Measurements from ENCODE around the gene RPS27A.
"Not testable (repeated sequence)": the region's sequence is repeated elsewhere in the genome, so short reads cannot be mapped to it uniquely, and the experiment has no call there.

The RPS27A gene

DNA sequence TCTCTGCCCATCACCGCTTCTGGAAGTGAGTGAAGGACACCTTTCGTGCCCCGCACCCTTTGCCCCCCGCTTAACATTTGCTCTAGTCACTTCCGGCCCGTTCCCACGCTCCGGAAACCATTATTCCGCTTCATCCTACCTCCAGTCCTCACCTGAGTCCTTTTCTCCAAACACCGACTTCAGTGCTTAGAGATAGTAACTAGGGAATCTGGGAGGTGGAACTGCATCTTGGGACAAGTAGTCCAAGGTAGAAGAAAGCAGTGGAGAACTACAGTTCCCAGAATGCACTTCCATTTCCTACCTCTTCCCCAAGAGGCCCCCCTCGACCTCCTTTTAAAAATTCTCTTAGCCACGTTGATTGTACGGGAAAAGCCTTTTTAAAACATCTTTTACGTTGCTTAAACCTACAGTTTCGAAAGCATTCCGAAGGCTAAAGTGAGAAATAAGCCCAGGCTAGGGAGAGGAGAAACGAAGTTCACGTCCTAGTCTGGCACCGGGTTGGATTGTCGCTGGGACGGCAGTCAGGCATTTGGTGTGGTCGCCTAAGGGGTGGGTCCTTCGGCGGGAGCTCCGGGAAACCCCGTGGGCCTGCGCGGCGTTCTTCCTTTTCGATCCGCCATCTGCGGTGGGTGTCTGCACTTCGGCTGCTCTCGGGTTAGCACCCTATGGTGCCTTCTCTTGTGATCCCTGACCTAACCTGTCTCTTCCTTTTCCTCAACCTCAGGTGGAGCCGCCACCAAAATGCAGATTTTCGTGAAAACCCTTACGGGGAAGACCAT lies at the start of gene RPS27A, which contains the start of gene CLHC1:
Gene RPS27A, plus strand, starts transcription at position 605 of the 779 bp plus-strand sequence. Its CDS starts 137 bp downstream, at position 742.
Gene CLHC1, minus strand, starts transcription at position 210 of the 779 bp plus-strand sequence. CDS start 9,882 bp downstream, outside the sequence.
- DNase-seq: peak; percentile 87

DNA sequence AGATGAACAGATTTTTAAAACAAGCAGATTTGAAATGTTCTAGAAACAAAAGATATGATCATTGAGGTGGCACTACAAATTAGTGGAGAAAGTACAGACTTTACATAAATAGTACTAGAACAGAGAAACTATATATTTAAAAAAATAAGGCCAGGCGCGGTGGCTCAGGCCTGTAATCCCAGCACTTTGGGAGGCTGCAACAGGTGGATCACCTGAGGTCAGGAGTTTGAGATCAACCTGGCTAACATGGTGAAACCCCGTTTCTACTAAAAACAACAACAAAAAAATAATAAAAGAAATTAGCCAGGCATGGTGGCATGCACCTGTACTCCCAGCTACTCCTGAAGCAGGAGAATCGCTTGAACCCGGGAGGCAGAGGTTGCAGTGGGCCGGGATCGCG lies 45.7 kb upstream of the RPS27A start:
- not testable (repeated sequence) for DNase-seq

- DNase-seq: not testable (repeated sequence)
Measured at GRCh38 chr2:55191888-55192287, 40.6 kb upstream of the RPS27A start.

DNA sequence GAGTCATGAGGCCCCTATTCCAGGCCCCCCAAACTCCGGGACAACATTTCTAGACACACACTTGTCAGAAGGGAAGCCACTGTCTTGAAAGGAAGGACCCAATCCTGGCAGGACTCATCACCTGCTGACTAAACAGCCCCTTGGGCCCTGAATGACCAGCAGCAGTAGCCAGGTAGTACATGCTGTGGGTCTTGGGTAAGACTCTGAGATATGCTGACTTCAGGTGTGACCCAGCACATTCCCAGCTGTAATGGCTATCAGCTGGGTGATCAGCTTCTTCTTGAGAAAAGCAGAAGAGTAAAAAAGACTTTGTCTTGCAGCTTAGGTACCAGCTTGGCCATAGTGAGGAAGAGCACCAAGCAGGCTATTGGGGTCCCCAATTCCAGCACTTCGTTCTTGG lies 36.0 kb upstream of the RPS27A start:
- DNase-seq: no peak

- no peak for DNase-seq
Measured at GRCh38 chr2:55200416-55200815, 32.1 kb upstream of the RPS27A start.

DNA sequence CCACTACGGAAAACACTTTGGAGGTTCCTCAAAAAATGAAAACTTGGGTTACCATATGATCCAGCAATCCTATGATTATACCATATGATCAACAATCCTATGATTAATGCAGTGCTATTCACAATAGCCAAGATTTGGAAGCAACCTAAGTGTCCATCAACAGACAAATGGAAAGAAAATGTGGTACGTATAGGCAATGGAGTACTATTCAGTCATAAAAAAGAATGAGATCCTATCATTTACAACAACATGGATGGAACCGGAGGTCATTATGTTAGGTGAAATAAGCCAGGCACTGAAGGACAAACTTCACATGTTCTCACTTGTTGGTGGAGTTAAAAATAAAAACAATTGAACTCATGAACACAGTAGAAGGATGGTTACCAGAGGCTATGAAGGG lies 28.0 kb upstream of the RPS27A start:
- no peak for DNase-seq

GRCh38 chr2:55204950-55205349 lies 27.5 kb upstream of the RPS27A start:
- no peak for DNase-seq

DNA sequence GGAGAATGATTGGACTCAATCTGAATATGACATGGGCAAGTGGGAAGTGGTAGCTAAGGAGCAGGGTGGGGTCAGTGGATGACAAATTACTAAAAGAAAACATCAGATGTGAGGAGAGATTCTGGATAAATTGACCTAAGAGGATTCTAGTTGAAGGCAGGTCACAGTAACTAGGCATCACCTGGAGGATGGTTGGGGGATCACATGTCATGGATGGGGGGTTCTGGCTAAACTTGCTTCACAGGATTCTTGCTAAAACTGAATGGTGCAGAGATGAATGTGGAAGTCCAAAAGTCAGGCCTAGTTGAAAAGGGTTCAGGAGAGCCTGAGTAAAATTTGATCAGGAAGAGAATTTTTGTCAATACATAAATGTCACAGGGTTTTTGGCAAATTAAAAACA lies 18.7 kb upstream of the RPS27A start:
- no peak for DNase-seq

GRCh38 chr2:55223958-55224760 lies 8.3 kb upstream of the RPS27A start:
- DNase-seq: no peak

GRCh38 chr2:55224761-55225261 lies 7.7 kb upstream of the RPS27A start:
- no peak for DNase-seq

DNA sequence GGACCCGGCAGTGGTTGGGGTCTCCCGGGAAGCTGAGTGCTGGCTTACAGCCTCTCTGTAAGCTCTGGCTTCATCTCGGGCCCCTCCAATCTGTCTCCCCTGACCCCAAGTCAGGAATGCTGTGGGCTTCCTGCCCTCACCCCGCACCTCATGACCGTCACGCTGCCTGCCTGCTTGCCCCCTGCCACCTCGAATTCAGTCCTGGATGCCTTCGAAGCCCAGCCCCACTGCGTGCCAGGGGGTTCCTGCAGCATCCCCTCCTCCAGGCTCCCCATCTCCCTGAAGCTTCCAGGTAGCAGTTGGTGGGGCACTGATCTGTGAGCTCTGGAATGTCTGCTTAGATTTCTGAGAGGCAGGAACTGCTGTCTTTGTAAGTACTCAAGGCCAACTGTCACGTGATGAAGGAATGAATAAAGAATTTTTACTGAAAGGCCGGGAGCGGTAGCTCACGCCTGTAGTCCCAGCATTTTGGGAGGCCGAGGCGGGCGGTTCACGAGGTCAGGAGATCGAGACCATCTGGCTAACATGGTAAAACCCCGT lies 6.9 kb upstream of the RPS27A start:
- no peak for DNase-seq

GRCh38 chr2:55227437-55228225 lies 4.9 kb upstream of the RPS27A start:
- DNase-seq: not testable (repeated sequence)

- no peak for DNase-seq
Measured at GRCh38 chr2:55228226-55228563, 4.3 kb upstream of the RPS27A start.

DNA sequence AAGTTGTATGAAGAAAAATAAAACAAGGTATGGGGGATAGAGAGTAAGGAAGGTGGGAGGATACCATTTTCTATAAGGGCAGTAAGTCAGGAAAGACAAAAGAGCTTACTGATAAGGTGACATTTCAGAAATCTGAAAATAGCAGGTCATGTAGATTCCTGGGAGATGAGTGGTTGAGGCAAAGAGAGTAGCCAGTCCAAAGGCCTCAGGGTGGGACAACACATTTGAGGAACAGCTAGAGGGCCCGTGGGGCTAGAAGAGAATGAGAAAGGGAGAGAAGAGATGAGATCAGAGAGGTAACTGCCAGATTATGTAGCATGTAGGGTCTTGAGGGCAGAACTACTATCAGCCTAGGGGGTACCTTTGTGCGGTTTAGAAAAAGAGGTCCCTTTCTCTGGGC lies 3.3 kb upstream of the RPS27A start:
- no peak for DNase-seq

GRCh38 chr2:55230551-55230950 lies 1.9 kb upstream of the RPS27A start:
- no peak for DNase-seq

- no peak for DNase-seq
Measured at GRCh38 chr2:55231546-55232083, 873 bp upstream of the RPS27A start.

DNA sequence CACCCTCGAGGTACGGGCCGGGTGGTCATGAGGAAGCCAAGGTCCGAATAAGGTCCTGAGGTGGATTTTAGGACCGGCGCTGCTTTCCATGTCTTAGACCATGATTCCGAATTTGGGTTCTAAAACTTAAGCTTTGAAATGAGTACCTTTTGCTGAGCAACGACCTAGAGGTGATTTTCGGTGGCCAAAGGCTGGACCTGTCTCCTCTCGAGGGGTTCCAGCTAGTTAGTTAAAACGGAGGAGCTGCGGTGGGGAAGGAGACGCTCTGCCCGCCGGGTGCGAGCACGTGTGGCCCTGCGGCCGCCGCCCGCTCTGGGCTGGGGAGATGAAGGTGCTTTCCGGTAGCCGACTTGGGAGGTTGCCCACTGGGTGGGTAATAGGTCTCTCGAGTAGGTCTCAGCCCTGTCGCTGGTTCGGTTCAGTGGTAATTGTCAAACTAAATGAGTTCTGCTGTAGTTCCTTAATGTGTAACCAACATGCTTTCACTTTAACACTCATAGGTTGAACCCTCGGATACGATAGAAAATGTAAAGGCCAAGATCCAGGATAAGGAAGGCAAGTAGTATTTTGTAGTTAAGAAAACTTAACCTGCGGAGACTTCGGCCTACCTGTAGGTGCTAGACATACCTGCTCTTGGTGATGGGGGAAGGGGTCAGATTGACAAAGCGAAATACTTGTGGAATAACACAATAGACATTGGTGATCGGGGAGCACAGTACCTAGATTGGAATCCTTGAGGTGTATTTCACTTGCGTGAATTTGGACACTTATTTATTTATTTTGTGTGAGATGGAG lies 572 bp downstream of the RPS27A start:
- no peak for DNase-seq

GRCh38 chr2:55233658-55233940 lies 1.1 kb downstream of the RPS27A start:
- DNase-seq: no peak

- no peak for DNase-seq
Measured at GRCh38 chr2:55235724-55236538, 3.4 kb downstream of the RPS27A start.

GRCh38 chr2:55236992-55237543 lies 4.6 kb downstream of the RPS27A start:
- no peak for DNase-seq
